HEK293 (cell line): ENCODE measurements around the gene CIDEB.

Experiments
- CTCF ChIA-PET: fragments of 350-600 bp; formaldehyde crosslinking; extraction: SDS; loops from one replicate; lab custom pipeline; 2021; ENCODE audit warnings: antibody characterized with exemption; lab: Yijun Ruan, JAX
- POLR2A ChIA-PET: fragments of 300-600 bp; formaldehyde crosslinking; extraction: SDS; loops from one replicate; lab custom pipeline; 2020; ENCODE audit warnings: antibody characterized with exemption, inconsistent platforms; lab: Yijun Ruan, JAX
- H3K27ac ChIP-seq: fragments of 200-500 bp; sonication (Bioruptor generic); 2 replicates; pipeline ENCODE4 v1.5.1; 2014; ENCODE audit warnings: low read depth, low read length, control low read depth, inconsistent platforms; ENCODE audit errors: extremely low read depth
- H3K36me3 ChIP-seq, 2 experiments: fragments of 200-500 bp in 1 of 2; sonication (Bioruptor generic) in 1 of 2; 1 replicate in 1 of 2; 2 replicates in 1 of 2; pipeline ENCODE4 v1.5.1; 2014 to 2017; ENCODE audit warnings: inconsistent platforms in 2 of 2, low read length in 2 of 2; ENCODE audit not compliant: control insufficient read depth in 2 of 2, insufficient read depth in 1 of 2
- H3K4me1 ChIP-seq: fragments of 200-500 bp; sonication (Bioruptor generic); 2 replicates; pipeline ENCODE4 v1.5.1; 2014; ENCODE audit warnings: mild to moderate bottlenecking, low read length, inconsistent platforms; ENCODE audit not compliant: control insufficient read depth, insufficient read depth
- H3K4me3 ChIP-seq: 2 replicates; pipeline ENCODE4 v1.5.1; 2011; ENCODE audit warnings: low read depth, mild to moderate bottlenecking, control low read depth, low read length, moderate library complexity
- H3K9me3 ChIP-seq: fragments of 200-500 bp; sonication (Bioruptor generic); 2 replicates; pipeline ENCODE4 v1.5.1; 2014; ENCODE audit warnings: low read depth, low read length, inconsistent platforms; ENCODE audit not compliant: control insufficient read depth, insufficient read depth
- YY2 ChIP-seq: fragments of 450-650 bp; formaldehyde crosslinking; IDR thresholded peaks from 2 replicates; pipeline ENCODE4 v1.5.1; 2016; ENCODE audit warnings: missing biosample characterization, missing genetic modification characterization
- ZNF16 ChIP-seq: fragments of 450-650 bp; formaldehyde crosslinking; IDR thresholded peaks from 2 replicates; pipeline ENCODE4 v1.5.1; 2016; ENCODE audit warnings: low read depth, missing biosample characterization, missing genetic modification characterization
- ZNF214 ChIP-seq: fragments of 450-650 bp; formaldehyde crosslinking; IDR thresholded peaks from 2 replicates; pipeline ENCODE4 v1.5.1; 2017; ENCODE audit warnings: missing biosample characterization, mild to moderate bottlenecking, missing genetic modification characterization, borderline replicate concordance
- ZNF521 ChIP-seq: fragments of 450-650 bp; formaldehyde crosslinking; IDR thresholded peaks from 2 replicates; pipeline ENCODE4 v1.5.1; 2017; ENCODE audit warnings: missing biosample characterization, mild to moderate bottlenecking, missing genetic modification characterization
- ZNF530 ChIP-seq: fragments of 450-650 bp; formaldehyde crosslinking; IDR thresholded peaks from 2 replicates; pipeline ENCODE4 v1.5.1; 2016; ENCODE audit warnings: low read depth, missing biosample characterization, missing genetic modification characterization
- ZNF548 ChIP-seq: fragments of 450-650 bp; formaldehyde crosslinking; IDR thresholded peaks from 2 replicates; pipeline ENCODE4 v1.5.1; 2016; ENCODE audit warnings: missing biosample characterization, missing genetic modification characterization
- ZNF555 ChIP-seq: fragments of 450-650 bp; formaldehyde crosslinking; conservative IDR thresholded peaks from 2 replicates; pipeline ENCODE4 v1.5.1; 2017; ENCODE audit warnings: missing biosample characterization, mild to moderate bottlenecking, missing genetic modification characterization, inconsistent platforms
- ZNF610 ChIP-seq: fragments of 450-650 bp; formaldehyde crosslinking; IDR thresholded peaks from 2 replicates; pipeline ENCODE4 v1.5.1; 2016; ENCODE audit warnings: missing biosample characterization, missing genetic modification characterization, borderline replicate concordance
- ZNF621 ChIP-seq: fragments of 450-650 bp; formaldehyde crosslinking; IDR thresholded peaks from 2 replicates; pipeline ENCODE4 v1.5.1; 2017; ENCODE audit warnings: missing biosample characterization, missing genetic modification characterization
- ZNF658 ChIP-seq: fragments of 450-650 bp; formaldehyde crosslinking; IDR thresholded peaks from 2 replicates; pipeline ENCODE4; 2016; ENCODE audit warnings: missing biosample characterization, missing genetic modification characterization
- ZNF677 ChIP-seq: fragments of 450-650 bp; IDR thresholded peaks from 2 replicates; pipeline ENCODE4 v1.5.0; 2018; ENCODE audit warnings: missing biosample characterization, mild to moderate bottlenecking, missing genetic modification characterization, moderate library complexity
- ZNF776 ChIP-seq: fragments of 450-650 bp; formaldehyde crosslinking; IDR thresholded peaks from 2 replicates; pipeline ENCODE4 v1.5.0; 2017; ENCODE audit warnings: missing biosample characterization, missing genetic modification characterization, borderline replicate concordance
- ZNF837 ChIP-seq: fragments of 450-650 bp; formaldehyde crosslinking; IDR thresholded peaks from 2 replicates; pipeline ENCODE4 v1.5.1; 2016; ENCODE audit warnings: missing biosample characterization, missing genetic modification characterization
- TF ChIP-seq, protein P1 (sequence below): sonication (generic); formaldehyde crosslinking; IDR thresholded peaks from 2 replicates; pipeline ENCODE4 v1.8.1; 2022; ENCODE audit warnings: mild to moderate bottlenecking, moderate library complexity, missing genetic modification reagents
- TF ChIP-seq, protein P2 (sequence below): fragments of 450-650 bp; formaldehyde crosslinking; IDR thresholded peaks from 2 replicates; pipeline ENCODE4 v1.5.1; 2016; ENCODE audit warnings: missing biosample characterization, missing genetic modification characterization, borderline replicate concordance
- TF ChIP-seq, protein P3 (sequence below): fragments of 450-650 bp; formaldehyde crosslinking; IDR thresholded peaks from 2 replicates; pipeline ENCODE4 v1.5.1; 2017; ENCODE audit warnings: missing biosample characterization, missing genetic modification characterization

Gene CIDEB

DNA sequence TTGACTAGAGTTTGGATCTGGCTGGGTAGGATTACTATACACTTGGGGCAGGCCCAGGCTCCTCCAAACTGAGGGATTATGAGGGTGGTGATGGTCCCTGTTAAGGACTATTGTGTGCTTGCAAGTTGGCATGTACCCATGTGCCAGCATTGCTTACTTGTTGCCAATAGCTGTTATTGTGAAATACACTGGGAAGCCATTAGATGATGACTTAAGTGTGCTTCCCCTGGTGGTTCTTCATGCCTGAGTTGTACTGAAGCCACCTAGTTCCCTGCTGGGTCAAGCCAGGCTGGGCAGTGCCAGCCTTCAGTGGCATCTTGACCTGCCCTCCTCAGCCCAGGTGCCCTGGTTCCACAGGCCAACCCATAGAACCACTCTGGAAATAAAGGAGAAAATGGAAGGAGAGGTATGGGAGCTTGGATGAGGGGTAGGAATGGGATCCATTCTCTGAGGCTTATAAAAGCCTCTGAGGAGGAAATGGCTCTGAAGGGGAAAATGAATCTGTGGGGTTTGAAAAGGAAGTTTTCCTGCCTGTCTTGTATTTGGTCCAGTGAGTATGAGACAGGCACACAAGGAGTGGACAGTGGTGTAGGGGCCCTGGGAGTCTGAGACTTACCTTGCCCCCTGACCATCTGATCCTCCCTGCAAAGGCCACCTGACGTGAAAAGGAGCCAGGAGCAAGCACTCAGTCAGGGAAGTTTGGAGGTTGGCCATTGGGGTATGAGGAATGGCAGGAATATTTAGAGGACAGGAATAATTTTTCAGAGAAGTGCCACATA, 4.2 kb upstream of the CIDEB start:
- peaks cover 0 to 54% of the 10 kb centered on the region in 2 experiments; a peak in 2 of 3 replicates for H3K36me3 ChIP-seq
- H3K4me1 ChIP-seq, result no peaks in the 10 kb centered on the region
- TF ChIP-seq ZNF621 (no peak), ZNF610 (no peak), ZNF555 (tag by site-specific recombination) (no peak), ZNF776 (tag by site-specific recombination) (no peak), ZNF548 (tag by site-specific recombination) (no peak), YY2 (tag by site-specific recombination) (no peak), ZNF677 (tag by site-specific recombination) (no peak), ZNF530 (tag by site-specific recombination) (no peak), ZNF837 (tag by site-specific recombination) (no peak), ZNF521 (no peak), ZNF16 (tag by site-specific recombination) (no peak)
- TF ChIP-seq, protein P1, sequence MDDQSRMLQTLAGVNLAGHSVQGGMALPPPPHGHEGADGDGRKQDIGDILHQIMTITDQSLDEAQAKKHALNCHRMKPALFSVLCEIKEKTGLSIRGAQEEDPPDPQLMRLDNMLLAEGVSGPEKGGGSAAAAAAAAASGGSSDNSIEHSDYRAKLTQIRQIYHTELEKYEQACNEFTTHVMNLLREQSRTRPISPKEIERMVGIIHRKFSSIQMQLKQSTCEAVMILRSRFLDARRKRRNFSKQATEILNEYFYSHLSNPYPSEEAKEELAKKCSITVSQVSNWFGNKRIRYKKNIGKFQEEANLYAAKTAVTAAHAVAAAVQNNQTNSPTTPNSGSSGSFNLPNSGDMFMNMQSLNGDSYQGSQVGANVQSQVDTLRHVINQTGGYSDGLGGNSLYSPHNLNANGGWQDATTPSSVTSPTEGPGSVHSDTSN, result no peak
- TF ChIP-seq, protein P2, sequence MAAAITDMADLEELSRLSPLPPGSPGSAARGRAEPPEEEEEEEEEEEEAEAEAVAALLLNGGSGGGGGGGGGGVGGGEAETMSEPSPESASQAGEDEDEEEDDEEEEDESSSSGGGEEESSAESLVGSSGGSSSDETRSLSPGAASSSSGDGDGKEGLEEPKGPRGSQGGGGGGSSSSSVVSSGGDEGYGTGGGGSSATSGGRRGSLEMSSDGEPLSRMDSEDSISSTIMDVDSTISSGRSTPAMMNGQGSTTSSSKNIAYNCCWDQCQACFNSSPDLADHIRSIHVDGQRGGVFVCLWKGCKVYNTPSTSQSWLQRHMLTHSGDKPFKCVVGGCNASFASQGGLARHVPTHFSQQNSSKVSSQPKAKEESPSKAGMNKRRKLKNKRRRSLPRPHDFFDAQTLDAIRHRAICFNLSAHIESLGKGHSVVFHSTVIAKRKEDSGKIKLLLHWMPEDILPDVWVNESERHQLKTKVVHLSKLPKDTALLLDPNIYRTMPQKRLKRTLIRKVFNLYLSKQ (tag by site-specific recombination), result no peak
- TF ChIP-seq, protein P3, sequence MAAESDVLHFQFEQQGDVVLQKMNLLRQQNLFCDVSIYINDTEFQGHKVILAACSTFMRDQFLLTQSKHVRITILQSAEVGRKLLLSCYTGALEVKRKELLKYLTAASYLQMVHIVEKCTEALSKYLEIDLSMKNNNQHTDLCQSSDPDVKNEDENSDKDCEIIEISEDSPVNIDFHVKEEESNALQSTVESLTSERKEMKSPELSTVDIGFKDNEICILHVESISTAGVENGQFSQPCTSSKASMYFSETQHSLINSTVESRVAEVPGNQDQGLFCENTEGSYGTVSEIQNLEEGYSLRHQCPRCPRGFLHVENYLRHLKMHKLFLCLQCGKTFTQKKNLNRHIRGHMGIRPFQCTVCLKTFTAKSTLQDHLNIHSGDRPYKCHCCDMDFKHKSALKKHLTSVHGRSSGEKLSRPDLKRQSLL (tag by site-specific recombination), result no peak
- H3K27ac ChIP-seq, result no peak overlapping the region
- ChIA-PET POLR2A (interaction anchor here (1.1 kb wide), 1 partner anchor 70 kb away, joined by 3 read pairs; the partner anchor contains the start of gene TINF2), CTCF (interaction anchor here (0.8 to 0.9 kb wide), 2 partner anchors 11 to 16 kb away, joined by 3 read pairs; no protein-coding TSS in a partner anchor)
- no peak overlapping the region for H3K4me3 ChIP-seq
- H3K9me3 ChIP-seq, result no peaks in the 10 kb centered on the region

DNA sequence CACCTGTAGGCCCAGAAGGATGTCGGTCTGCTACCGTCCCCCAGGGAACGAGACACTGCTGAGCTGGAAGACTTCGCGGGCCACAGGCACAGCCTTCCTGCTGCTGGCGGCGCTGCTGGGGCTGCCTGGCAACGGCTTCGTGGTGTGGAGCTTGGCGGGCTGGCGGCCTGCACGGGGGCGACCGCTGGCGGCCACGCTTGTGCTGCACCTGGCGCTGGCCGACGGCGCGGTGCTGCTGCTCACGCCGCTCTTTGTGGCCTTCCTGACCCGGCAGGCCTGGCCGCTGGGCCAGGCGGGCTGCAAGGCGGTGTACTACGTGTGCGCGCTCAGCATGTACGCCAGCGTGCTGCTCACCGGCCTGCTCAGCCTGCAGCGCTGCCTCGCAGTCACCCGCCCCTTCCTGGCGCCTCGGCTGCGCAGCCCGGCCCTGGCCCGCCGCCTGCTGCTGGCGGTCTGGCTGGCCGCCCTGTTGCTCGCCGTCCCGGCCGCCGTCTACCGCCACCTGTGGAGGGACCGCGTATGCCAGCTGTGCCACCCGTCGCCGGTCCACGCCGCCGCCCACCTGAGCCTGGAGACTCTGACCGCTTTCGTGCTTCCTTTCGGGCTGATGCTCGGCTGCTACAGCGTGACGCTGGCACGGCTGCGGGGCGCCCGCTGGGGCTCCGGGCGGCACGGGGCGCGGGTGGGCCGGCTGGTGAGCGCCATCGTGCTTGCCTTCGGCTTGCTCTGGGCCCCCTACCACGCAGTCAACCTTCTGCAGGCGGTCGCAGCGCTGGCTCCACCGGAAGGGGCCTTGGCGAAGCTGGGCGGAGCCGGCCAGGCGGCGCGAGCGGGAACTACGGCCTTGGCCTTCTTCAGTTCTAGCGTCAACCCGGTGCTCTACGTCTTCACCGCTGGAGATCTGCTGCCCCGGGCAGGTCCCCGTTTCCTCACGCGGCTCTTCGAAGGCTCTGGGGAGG, 3.1 kb upstream of the CIDEB start, which contains the start of gene LTB4R:
TSS of gene LTB4R (plus strand) at position 857 of the 959 bp plus-strand sequence. CDS start 4,150 bp downstream, outside the sequence.
- H3K4me3 ChIP-seq, result no peak within 1 kb of the TSS
- H3K4me1 ChIP-seq, result no peaks in the 10 kb centered on the region
- POLR2A ChIA-PET, result interaction anchor here (1.1 kb wide), 1 partner anchor 69 kb away, joined by 3 read pairs; the partner anchor contains the start of gene TINF2
- no peaks in the 10 kb centered on the region for H3K9me3 ChIP-seq
- CTCF ChIA-PET, result interaction anchor here (0.5 to 4.7 kb wide), 5 partner anchors 11 to 827 kb away, joined by 3 to 70 read pairs (median 3); partner anchors contain the start of genes DHRS1, NOP9, RABGGTA and TINF2
- peaks cover 0 to 65% of the 10 kb centered on the region in 2 experiments; a peak in 2 of 3 replicates for H3K36me3 ChIP-seq
- no peak for TF ChIP-seq ZNF658 (tag by site-specific recombination)
- TF ChIP-seq ZNF214, result no peak
- TF ChIP-seq, all 188 proteins: peak for 0
- no peak within 1 kb of the TSS for H3K27ac ChIP-seq
